NOMO-1 (cell line): ENCODE results near the gene AGXT.

ENCODE experiments used
- DNase-seq, 2 experiments: peaks; one replicate each; lab custom pipeline; 2025; ENCODE audit not compliant: unreplicated experiment in 2 of 2; lab: John Stamatoyannopoulos, UW

AGXT gene

GRCh38 chr2:240912878-240913809, 44.5 kb downstream of the AGXT start:
- DNase-seq: no peak

- peak in 1 of 2 experiments; percentile 35 for DNase-seq
These were observed 45.4 kb downstream of the AGXT start for GRCh38 chr2:240913810-240914644.

GRCh38 chr2:240914645-240915525, 46.3 kb downstream of the AGXT start:
- DNase-seq: no peak

GRCh38 chr2:240915526-240916341, 47.1 kb downstream of the AGXT start:
- DNase-seq: no peak

GRCh38 chr2:240916571-240917008, 48.0 kb downstream of the AGXT start:
- DNase-seq: no peak

- DNase-seq: no peak
These were observed 48.5 kb downstream of the AGXT start for GRCh38 chr2:240917009-240917683.

GRCh38 chr2:240917684-240918257, 49.1 kb downstream of the AGXT start:
- no peak for DNase-seq

- DNase-seq: no peak
These were observed 49.9 kb downstream of the AGXT start for GRCh38 chr2:240918258-240919091.

GRCh38 chr2:240919161-240919781, 50.6 kb downstream of the AGXT start:
- DNase-seq: no peak

- no peak for DNase-seq
These were observed 51.5 kb downstream of the AGXT start for GRCh38 chr2:240919786-240920782.

- no peak for DNase-seq
These were observed 52.2 kb downstream of the AGXT start for GRCh38 chr2:240920783-240921231.

GRCh38 chr2:240921311-240921994, 52.8 kb downstream of the AGXT start:
- DNase-seq: no peak

- DNase-seq: no peak
These were observed 53.3 kb downstream of the AGXT start for GRCh38 chr2:240921995-240922244.

- no peak for DNase-seq
These were observed 53.8 kb downstream of the AGXT start for GRCh38 chr2:240922245-240922981.

- DNase-seq: no peak
These were observed 54.4 kb downstream of the AGXT start for GRCh38 chr2:240922982-240923537.
